ENCODE measurements around the gene PCDH7.
A peak's percentile ranks its signal among the peaks of the same experiment; 100 is the strongest.

PCDH7 gene

GRCh38 chr4:30726090-30726675 lies 6.0 kb downstream of the PCDH7 start:
- no peak for DNase-seq

DNA sequence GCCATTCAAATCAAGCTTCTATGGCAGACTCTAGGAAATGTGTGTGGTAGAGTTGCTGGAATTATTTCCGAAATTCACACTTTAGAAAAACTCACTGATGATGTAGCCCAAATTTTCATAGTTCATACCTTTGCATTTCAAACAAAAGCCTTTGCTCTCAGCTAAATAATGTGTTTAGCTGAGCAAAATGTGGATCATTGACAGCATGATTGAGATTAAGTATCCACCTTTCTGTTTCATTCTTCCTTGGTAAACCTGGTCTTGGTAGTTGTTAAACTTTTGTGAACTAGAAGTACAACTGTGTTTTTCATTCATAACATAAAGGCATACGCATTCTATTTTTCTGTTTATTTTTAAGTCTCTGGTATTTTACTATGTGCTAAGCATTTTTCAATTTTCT lies 7.2 kb downstream of the PCDH7 start:
- no peak for DNase-seq

DNA sequence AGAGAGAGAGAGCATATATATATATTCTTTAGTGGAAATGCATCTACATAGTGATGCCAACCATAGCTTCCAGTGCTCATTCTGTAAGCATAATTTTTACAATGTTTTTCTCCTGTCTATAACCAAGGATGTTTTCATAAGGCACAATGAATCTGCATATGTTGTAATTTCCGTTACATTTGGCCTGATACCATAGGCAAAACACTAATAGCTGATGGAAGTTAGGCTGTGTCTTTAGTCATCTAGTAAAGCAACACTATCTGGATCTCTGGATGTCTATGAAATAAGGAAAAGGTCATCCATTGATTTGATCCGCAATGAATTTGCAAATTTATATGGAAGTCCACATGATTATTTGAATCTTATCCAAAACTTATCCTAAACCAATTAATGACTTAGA lies 8.1 kb downstream of the PCDH7 start:
- no peak for DNase-seq

GRCh38 chr4:30743897-30744296 lies 23.7 kb downstream of the PCDH7 start:
- DNase-seq, result no peak

GRCh38 chr4:30744386-30744785 lies 24.2 kb downstream of the PCDH7 start:
- no peak for DNase-seq

- no peak for DNase-seq
Observed at GRCh38 chr4:30744957-30745640, 24.9 kb downstream of the PCDH7 start.

- DNase-seq, result no peak
Observed at GRCh38 chr4:30746735-30747134, 26.6 kb downstream of the PCDH7 start.

DNA sequence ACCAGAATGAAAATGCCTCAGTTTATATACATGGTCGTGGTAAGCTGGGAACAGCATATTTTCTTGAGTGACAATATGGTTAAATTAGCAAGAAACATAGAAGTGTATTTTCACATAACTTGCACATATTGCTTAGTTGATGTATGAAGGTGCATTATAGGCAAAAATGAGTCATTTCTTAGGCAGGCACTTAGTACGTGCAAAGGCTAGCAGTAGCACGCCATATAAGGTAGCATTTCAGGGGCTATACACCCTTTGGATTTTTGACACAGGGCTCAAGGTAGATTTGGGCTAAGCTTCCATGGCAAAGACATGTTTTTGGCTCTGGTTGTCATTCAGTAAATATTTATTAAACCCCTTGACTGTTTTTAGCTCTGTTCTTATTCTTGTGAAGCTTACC lies 33.1 kb downstream of the PCDH7 start:
- DNase-seq, result no peak

DNA sequence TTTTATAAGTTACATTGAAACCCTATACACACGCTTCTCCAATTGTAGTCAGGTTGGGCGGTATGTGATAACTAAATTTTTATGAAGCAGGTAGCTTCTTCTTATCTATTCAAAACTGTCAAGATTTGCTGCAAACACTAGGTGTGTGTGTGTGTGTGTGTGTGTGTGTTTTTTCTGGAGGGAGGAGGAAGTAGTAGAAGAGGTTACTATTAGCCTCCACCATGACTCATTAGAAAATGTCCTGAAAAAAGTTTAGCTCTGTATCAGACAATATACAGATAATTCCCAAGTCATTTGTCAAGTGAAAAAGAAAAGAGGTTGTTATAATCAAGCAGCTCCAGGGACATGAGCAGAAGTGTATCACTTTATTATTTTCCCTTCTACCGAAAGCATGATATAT lies 33.9 kb downstream of the PCDH7 start:
- no peak for DNase-seq

DNA sequence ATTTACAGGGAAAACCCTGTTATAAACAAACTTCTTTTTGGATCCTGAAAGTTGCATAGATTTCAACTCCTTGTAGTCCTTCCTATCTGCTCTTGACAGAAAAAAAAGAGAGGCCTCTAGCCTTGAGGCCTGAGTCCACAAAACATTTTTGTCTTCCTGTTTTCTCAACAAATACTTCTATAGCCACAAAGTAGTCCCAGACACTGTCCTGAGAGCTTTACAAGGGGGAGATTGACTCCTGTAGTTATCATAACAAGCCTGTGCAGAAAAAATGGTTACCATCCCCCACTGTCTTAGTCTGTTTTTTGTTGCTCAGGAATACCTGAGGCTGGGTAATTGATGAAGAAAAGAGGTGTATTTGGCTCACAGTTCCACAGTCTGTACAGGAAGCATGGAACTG lies 35.2 kb downstream of the PCDH7 start:
- no peak for DNase-seq

- DNase-seq, result no peak
Observed at GRCh38 chr4:30756553-30756952, 36.4 kb downstream of the PCDH7 start.

DNA sequence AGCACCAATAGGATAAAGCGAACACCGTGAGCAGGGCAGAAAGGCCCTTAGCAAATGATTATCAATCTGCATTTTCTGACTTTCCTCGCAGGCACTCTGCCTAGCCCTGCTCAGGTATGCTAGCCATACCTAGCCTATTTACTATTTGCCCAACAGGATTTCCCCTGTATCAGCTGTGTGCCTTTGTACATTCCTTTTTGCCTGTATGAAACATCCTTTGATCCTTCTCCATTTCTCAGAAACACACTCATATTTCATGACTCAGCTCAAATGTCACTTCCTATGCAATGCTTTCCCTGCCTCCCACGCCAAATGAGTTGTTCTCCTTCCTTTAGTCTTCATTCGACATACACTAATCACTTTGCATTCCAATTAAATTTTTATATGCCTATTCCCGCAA lies 37.2 kb downstream of the PCDH7 start:
- DNase-seq, result no peak

DNA sequence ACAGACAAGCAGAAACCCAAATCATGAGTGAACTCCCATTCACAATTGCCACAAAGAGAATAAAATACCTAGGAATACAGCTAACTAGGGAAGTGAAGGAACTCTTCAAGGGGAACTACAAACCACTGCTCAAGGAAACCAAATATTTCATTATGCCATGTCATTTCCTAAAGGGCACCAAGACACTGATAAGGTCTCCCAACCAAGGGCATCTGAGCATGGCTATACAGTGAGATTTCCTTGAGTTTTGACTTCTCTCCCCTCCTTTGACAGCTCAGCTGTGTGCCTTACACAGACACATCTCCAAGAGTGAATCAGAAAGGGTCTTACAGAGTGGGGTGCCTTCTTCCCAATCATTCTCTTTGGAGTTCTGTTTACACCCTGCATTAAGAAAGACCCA lies 40.4 kb downstream of the PCDH7 start:
- peak; percentile 4 for DNase-seq

DNA sequence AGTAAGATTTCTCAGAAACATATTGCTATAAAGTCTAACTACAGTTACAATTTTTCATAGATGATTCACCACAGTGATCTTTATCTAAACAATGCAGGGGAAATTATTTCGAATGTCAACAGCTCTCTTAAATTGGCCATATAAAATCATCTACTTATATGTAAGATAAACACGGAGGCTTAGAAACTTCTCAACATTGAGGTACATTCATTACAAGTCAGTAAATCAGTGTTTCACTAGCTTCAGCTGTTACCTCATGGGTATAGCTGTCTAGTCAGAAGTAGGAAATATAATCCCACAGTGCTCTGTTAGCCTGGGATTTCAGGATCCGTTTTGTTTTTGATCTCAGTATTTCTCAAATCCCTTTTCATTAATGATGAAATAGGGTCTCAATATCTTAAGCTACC lies 43.2 kb downstream of the PCDH7 start:
- DNase-seq, result no peak

GRCh38 chr4:30765022-30765421 lies 44.9 kb downstream of the PCDH7 start:
- DNase-seq, result no peak

DNA sequence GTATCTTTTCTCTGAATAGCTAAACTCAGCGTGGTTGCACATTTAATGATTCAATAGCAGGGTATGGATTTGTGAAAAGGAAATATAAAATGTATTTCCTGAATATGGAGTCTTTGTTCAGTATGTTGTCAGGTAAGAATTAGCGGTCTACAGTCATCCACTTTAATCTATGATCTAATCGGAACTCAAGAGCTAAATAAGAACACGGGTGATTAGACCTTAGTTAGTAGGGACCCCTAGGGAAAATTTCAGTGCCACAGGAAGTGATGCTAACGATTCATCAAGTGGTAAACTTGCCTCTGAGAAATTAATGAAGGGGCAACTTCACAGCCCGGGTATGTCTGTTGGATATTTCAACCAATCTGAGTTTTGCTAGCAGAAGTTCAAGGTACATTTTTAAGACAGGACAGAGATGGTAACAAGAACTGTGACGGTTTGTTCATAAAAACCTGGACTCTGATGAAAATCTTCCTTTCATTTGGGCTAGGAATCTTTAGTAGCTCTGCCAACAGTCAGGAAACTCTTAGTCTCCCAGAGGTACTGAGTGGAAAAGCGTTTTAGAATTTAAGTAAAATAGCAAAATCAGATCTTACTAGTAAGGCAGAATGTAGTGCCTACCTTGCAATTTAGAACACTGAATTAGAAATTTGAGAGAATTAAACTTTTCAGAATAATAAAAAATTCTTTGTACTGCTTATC lies 47.1 kb downstream of the PCDH7 start:
- DNase-seq, result no peak

DNA sequence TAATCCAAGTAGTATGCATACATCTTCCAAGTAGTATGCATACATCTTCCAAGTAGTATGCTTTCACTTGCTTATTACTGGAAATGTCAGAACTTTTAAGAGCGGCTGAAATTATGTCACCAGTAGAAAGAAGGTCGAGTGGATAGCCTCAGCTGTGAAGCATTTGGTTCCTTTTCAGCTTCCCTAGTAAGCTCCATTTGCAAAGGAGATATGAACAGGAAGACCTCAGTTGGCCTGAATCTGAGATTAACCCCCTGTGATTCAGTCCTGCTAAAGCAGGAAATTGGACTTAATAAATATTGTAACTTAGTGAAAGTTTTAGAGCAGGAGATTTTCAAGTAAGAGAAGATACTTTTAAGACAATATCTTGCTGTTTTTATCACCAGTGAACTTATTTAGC lies 48.1 kb downstream of the PCDH7 start:
- no peak for DNase-seq

- DNase-seq, result no peak
Observed at GRCh38 chr4:30769093-30769492, 48.9 kb downstream of the PCDH7 start.

GRCh38 chr4:30770049-30770549 lies 49.9 kb downstream of the PCDH7 start:
- no peak for DNase-seq

DNA sequence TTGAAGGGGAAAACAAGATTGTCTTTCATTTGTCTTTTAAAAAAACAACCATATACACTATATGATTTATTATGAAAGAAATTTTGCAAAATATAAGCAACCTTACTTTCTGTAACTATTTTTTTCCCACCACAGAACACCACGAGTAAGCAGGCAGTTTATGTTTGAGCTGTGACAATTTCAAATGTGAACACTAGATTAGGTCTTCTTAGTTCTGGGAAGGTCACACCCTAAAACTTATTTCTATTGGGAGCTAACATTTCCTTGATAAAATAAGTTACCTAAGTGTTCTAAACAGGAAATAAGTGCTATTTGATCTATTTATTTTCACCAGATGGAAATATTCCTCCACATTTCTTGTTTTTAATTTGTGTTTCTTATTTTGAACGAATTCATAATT lies 50.6 kb downstream of the PCDH7 start:
- no peak for DNase-seq

DNA sequence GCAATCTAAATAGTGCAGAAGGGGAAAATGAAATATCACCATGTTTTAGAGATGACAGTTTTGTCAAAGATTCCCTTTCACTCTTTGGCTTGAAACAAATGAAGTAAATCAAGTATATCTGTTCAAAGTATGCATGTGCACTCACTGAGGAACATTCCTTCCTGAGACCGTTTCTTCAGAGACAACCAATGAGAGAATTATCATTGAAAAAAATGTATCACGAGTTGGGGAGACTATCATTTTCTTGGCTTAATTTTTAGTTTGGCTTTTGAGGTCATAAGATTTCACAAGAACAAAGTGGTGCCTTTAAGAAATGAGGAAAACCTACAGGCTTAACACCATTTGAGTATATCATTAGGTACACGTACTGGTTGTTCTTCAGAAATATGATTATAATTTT lies 56.3 kb downstream of the PCDH7 start:
- DNase-seq, result no peak

DNA sequence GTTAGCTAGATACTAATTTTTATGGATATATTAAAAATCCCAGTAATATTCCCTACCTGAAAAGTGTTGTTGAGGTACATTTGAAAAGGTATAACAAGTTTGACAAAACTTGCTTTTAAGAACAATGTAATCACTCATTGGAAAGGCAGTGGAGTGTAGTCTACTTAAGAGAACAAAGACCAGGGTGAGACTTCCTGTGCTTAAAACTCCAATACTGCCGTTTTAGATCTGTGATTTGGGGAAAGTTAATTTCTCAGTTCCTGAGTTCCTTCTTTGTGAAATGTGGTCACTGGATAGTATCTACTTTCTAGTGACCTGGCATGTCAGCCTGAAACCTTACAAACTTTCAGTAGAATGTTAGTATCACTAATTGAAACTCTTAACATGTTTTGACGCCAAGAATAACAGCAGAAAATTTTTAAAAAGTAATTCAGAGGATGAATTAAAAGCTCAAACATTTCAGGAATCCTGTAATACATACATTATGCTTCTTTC lies 56.8 kb downstream of the PCDH7 start:
- no peak for DNase-seq

All from GDM1 (cell line).